K562 (cell line): ENCODE data around the gene TARS2. TPM values are rescaled to one million over a fixed set of nuclear protein-coding genes. Genes with fewer than 3 reads are reported as not detected.

Experiments used
- ADNP ChIP-seq: fragments of 200-800 bp; sonication (Bioruptor generic); IDR thresholded peaks from 2 replicates; pipeline ENCODE4 v1.6.1; 2016; ENCODE audit warnings: missing genetic modification characterization, missing compliant biosample characterization
- CBX3 ChIP-seq, 2 experiments: IDR thresholded peaks; 1 replicate in 1 of 2; 2 replicates in 1 of 2; pipeline ENCODE4 v1.6.1; 2012; ENCODE audit warnings: inconsistent platforms in 2 of 2, low read length in 2 of 2, borderline replicate concordance in 1 of 2, control low read depth in 1 of 2
- CHD2 ChIP-seq: IDR thresholded peaks from 2 replicates; pipeline ENCODE4 v1.6.1; 2011; ENCODE audit warnings: low read depth, low read length
- ELF1 ChIP-seq: fragments of 200-800 bp; sonication (Bioruptor generic); IDR thresholded peaks from 2 replicates; pipeline ENCODE4 v1.6.1; 2016; ENCODE audit warnings: missing genetic modification characterization, missing compliant biosample characterization
- NCOA2 ChIP-seq, 2 experiments: fragments of 450-650 bp; IDR thresholded peaks; 2 replicates each; pipeline ENCODE4 v1.6.1; 2018; ENCODE audit warnings: mild to moderate bottlenecking in 2 of 2, moderate library complexity in 1 of 2; ENCODE audit not compliant: partially characterized antibody in 2 of 2
- NEUROD1 ChIP-seq: fragments of 150-350 bp; IDR thresholded peaks from 2 replicates; pipeline ENCODE4 v1.6.1; 2014; ENCODE audit warnings: borderline replicate concordance, low read length, low read depth; ENCODE audit not compliant: partially characterized antibody
- NFATC3 ChIP-seq: fragments of 450-650 bp; IDR thresholded peaks from 2 replicates; pipeline ENCODE4 v1.6.1; 2017; ENCODE audit warnings: mild to moderate bottlenecking
- NFIC ChIP-seq: fragments of 450-650 bp; IDR thresholded peaks from 2 replicates; pipeline ENCODE4 v1.6.1; 2017; ENCODE audit warnings: mild to moderate bottlenecking, inconsistent platforms
- NONO ChIP-seq, 2 experiments: fragments of 200-400 bp in 1 of 2; fragments of 450-650 bp in 1 of 2; formaldehyde crosslinking in 1 of 2; IDR thresholded peaks; 2 replicates each; pipeline ENCODE4 v1.6.1; 2017; ENCODE audit warnings: low read depth in 2 of 2, mild to moderate bottlenecking in 2 of 2, moderate library complexity in 2 of 2, low read length in 1 of 2
- POLR2AphosphoS2 ChIP-seq: IDR thresholded peaks from 2 replicates; pipeline ENCODE4 v1.6.1; 2012; ENCODE audit warnings: low read length, improper control_type of control experiment
- RB1 ChIP-seq: fragments of 450-650 bp; IDR thresholded peaks from 2 replicates; pipeline ENCODE4 v1.6.1; 2017; ENCODE audit warnings: low read depth, mild to moderate bottlenecking
- SIRT6 ChIP-seq: IDR thresholded peaks from one replicate; pipeline ENCODE4 v1.6.1; 2012; ENCODE audit warnings: low read depth, mild to moderate bottlenecking, control low read depth, inconsistent platforms, low read length, moderate library complexity
- SMAD1 ChIP-seq: fragments of 150-350 bp; IDR thresholded peaks from 2 replicates; pipeline ENCODE4 v1.6.1; 2014; ENCODE audit warnings: low read length, low read depth; ENCODE audit not compliant: partially characterized antibody
- SUPT5H ChIP-seq: fragments of 450-650 bp; IDR thresholded peaks from 2 replicates; pipeline ENCODE4 v1.6.1; 2016
- TGIF2 ChIP-seq: sonication (generic); formaldehyde crosslinking; IDR thresholded peaks from 2 replicates; pipeline ENCODE4 v1.8.1; 2022; ENCODE audit warnings: mild to moderate bottlenecking, missing genetic modification reagents, moderate library complexity
- ZBTB12 ChIP-seq: fragments of 250-450 bp; sonication (Bioruptor Pico); IDR thresholded peaks from 2 replicates; pipeline ENCODE4 v1.4.0; 2020
- ZBTB43 ChIP-seq: sonication (generic); formaldehyde crosslinking; IDR thresholded peaks from 2 replicates; pipeline ENCODE4 v1.8.0; 2023; ENCODE audit warnings: mild to moderate bottlenecking, missing genetic modification reagents
- ZFP30 ChIP-seq: fragments of 250-450 bp; sonication (Bioruptor Pico); IDR thresholded peaks from 2 replicates; pipeline ENCODE4 v1.8.0; 2022; ENCODE audit warnings: moderate library complexity, mild to moderate bottlenecking, inconsistent platforms, borderline replicate concordance
- ZNF121 ChIP-seq: sonication (generic); formaldehyde crosslinking; conservative IDR thresholded peaks from 2 replicates; pipeline ENCODE4 v1.8.0; 2022; ENCODE audit warnings: missing genetic modification reagents
- ZNF134 ChIP-seq: fragments of 250-450 bp; sonication (Bioruptor Pico); conservative IDR thresholded peaks from 2 replicates; pipeline ENCODE4 v1.4.0; 2020
- ZNF395 ChIP-seq: fragments of 200-800 bp; sonication (Bioruptor generic); IDR thresholded peaks from 2 replicates; pipeline ENCODE4 v1.6.1; 2017; ENCODE audit warnings: missing genetic modification characterization, missing compliant biosample characterization
- ZNF561 ChIP-seq: fragments of 450-650 bp; formaldehyde crosslinking; conservative IDR thresholded peaks from 2 replicates; pipeline ENCODE4 v1.4.0; 2020; ENCODE audit warnings: mild to moderate bottlenecking, moderate library complexity
- polyA plus RNA-seq, 8 experiments: library from polyadenylated mRNA; depleted of rRNA in 4 of 8; stranded (reverse) in 5 of 8; unstranded in 3 of 8; fragments of >200 nt; fragmentation: Nextera tagmentation in 2 of 8; fragmentation: Illumina TruSeq in 1 of 8; extraction: Ambion mirVana in 2 of 8; extraction: Trizol in 1 of 8; gene quantifications; 2 replicates each; pipeline versions ENCODE4 v1.2.1 to v1.2.3, GENCODE V29; 2011 to 2014; ENCODE audit warnings: inconsistent platforms in 1 of 8, missing spikeins in 1 of 8
- total RNA-seq, 7 experiments: library from RNA; depleted of rRNA in 6 of 7; stranded (reverse); fragments of >200 nt in 6 of 7; fragmentation: Illumina TruSeq in 2 of 7; extraction: Trizol in 2 of 7; gene quantifications; 2 replicates each; pipeline versions ENCODE4 v1.2.1 to v1.2.3, GENCODE V29; 2011 to 2021; ENCODE audit warnings: low replicate concordance in 1 of 7
- TF ChIP-seq, protein P1 (sequence below): IDR thresholded peaks from 2 replicates; pipeline ENCODE4 v1.6.1; 2011; ENCODE audit not compliant: insufficient read length; ENCODE audit errors: extremely low read depth
- TF ChIP-seq, protein P2 (sequence below): sonication (generic); formaldehyde crosslinking; IDR thresholded peaks from 2 replicates; pipeline ENCODE4 v1.9.0; 2022; ENCODE audit warnings: mild to moderate bottlenecking, missing genetic modification reagents

Gene TARS2
- total and polyA plus RNA-seq, 9 of the 15 experiments (the other 6 are each of a cell fraction or from before 2014, with no cell fraction given), result 17.0 to 64.2 (median 39.4) TPM

DNA sequence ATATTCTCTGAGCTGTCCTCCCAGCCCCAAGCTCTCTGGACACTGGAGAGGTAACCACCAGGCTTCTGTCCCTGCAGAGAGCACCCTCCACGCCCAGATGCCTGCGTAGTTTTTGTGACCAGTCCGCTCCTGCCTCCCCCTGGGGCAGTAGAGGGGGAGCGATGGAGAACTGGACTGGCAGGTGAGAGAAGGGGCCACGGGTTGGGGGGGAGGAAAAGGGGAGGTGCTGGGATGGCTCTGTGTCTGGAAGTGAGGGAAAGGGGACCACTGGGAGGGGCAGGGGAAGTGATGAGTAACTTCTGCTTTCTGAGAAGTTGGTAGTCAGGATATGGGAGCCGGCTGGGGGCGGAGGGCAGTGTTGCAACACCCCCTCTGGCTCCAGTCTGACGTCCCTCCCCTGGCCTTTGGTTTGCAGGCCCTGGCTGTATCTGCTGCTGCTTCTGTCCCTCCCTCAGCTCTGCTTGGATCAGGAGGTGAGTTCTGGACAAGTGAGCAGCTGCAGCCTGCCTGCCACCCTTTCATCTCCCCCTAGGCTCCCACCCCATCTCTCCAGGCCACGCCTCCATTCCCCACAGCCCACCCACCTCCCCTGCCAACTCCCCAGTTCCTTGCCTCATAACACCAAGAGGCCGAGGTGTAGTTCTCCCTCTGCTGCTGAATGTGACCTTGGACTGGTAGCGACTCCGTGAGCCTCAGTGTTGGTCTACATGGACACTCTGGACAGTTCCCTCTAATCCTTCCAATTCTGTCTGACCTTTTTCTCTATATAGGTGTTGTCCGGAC is 65.1 kb downstream of the TARS2 start (continued):
- TF ChIP-seq, protein P1, sequence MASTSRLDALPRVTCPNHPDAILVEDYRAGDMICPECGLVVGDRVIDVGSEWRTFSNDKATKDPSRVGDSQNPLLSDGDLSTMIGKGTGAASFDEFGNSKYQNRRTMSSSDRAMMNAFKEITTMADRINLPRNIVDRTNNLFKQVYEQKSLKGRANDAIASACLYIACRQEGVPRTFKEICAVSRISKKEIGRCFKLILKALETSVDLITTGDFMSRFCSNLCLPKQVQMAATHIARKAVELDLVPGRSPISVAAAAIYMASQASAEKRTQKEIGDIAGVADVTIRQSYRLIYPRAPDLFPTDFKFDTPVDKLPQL, result no peak
- TF ChIP-seq SMAD1, result no peak
- TF ChIP-seq SUPT5H, result peak; percentile 68
- TF ChIP-seq NONO (IDR thresholded peaks at IDR 0.05; ENCODE audit: low read depth in 2 of 2, low read length in 1 of 2), result 0 out of 4 replicates have a peak, but pooled peaks of 1 of the 2 experiments have one; percentile 42
- TF ChIP-seq NFIC, result no peak
- TF ChIP-seq ZNF134 (CRISPR knock-in tag), result no peak
- no peak for TF ChIP-seq NCOA2 (IDR thresholded peaks at IDR 0.05; ENCODE audit: partially characterized antibody in 2 of 2)
- peak; percentile 76 for TF ChIP-seq POLR2AphosphoS2
- TF ChIP-seq, protein P2, sequence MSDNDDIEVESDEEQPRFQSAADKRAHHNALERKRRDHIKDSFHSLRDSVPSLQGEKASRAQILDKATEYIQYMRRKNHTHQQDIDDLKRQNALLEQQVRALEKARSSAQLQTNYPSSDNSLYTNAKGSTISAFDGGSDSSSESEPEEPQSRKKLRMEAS, result no peak
- TF ChIP-seq SIRT6, result no peak
- no peak for TF ChIP-seq RB1
- TF ChIP-seq CBX3 (IDR thresholded peaks at IDR 0.05; ENCODE audit: borderline replicate concordance in 1 of 2, low read length in 2 of 2), result no peak
- no peak for TF ChIP-seq NFATC3
- TF ChIP-seq ZBTB43 (CRISPR knock-in tag), result no peak
- TF ChIP-seq ADNP (tag), result no peak
- TF ChIP-seq ZNF561 (CRISPR knock-in tag), result no peak
- no peak for TF ChIP-seq TGIF2 (CRISPR knock-in tag)
- TF ChIP-seq ZNF121 (CRISPR knock-in tag), result no peak
- 0 out of 2 replicates have a peak, but pooled peaks have one; percentile 45 for TF ChIP-seq ZNF395 (CRISPR knock-in tag)
- no peak for TF ChIP-seq ZFP30 (CRISPR knock-in tag)
- TF ChIP-seq NEUROD1, result no peak
- TF ChIP-seq ZBTB12, result no peak
- no peak for TF ChIP-seq CHD2
- no peak for TF ChIP-seq ELF1 (tag)
